Measurements from ENCODE around the gene SF3B4.

SF3B4 gene

DNA sequence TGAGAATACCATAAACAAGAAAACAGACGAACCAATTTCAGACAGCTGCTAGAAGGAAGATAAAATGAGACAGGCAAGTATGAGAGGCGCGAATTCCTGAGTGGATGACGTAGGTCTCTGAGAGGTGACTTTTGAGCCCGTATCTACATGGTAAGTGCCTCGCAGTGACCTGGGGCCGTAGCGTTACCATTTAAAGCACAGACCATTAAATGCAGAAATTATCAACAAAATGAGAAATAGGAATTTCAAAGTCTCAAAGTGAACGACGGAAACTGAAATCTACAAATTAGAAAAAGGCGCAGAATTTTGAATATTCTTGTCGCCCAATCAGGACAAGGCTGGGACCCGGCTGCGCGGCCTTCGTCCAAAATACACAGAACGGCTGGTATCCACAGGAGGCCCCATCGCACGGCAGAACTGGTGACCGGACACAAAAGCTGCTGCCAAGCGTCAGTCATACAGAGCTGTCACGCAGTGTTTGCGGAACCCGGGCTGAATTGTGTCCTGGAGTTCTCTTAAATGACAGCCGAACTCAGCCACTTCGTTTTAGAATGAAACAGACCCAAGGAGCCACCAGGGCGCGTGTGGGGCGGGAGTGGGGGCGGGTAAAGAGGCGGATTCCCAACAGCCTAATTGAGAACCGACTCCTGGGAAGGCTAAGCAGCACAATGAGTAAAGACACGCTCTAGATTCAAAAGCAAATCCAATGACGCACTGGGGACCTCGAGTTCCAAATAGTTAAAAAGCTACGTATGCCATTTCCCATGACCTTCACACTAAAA is 42.1 kb downstream of the SF3B4 start:
- TF ChIP-seq, protein P1, sequence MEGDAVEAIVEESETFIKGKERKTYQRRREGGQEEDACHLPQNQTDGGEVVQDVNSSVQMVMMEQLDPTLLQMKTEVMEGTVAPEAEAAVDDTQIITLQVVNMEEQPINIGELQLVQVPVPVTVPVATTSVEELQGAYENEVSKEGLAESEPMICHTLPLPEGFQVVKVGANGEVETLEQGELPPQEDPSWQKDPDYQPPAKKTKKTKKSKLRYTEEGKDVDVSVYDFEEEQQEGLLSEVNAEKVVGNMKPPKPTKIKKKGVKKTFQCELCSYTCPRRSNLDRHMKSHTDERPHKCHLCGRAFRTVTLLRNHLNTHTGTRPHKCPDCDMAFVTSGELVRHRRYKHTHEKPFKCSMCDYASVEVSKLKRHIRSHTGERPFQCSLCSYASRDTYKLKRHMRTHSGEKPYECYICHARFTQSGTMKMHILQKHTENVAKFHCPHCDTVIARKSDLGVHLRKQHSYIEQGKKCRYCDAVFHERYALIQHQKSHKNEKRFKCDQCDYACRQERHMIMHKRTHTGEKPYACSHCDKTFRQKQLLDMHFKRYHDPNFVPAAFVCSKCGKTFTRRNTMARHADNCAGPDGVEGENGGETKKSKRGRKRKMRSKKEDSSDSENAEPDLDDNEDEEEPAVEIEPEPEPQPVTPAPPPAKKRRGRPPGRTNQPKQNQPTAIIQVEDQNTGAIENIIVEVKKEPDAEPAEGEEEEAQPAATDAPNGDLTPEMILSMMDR (IDR thresholded peaks at IDR 0.05; ENCODE audit: low read depth, low read length) = no peak
- DNase-seq (ENCODE audit: low read depth in 2 of 2) = peak; percentile 84 to 92
- H3K4me3 ChIP-seq (replicated peaks in 1 of 2; ENCODE audit: low read depth in 2 of 2, low read length in 2 of 2) = peak overlapping the region; percentile 66 to 71

DNA sequence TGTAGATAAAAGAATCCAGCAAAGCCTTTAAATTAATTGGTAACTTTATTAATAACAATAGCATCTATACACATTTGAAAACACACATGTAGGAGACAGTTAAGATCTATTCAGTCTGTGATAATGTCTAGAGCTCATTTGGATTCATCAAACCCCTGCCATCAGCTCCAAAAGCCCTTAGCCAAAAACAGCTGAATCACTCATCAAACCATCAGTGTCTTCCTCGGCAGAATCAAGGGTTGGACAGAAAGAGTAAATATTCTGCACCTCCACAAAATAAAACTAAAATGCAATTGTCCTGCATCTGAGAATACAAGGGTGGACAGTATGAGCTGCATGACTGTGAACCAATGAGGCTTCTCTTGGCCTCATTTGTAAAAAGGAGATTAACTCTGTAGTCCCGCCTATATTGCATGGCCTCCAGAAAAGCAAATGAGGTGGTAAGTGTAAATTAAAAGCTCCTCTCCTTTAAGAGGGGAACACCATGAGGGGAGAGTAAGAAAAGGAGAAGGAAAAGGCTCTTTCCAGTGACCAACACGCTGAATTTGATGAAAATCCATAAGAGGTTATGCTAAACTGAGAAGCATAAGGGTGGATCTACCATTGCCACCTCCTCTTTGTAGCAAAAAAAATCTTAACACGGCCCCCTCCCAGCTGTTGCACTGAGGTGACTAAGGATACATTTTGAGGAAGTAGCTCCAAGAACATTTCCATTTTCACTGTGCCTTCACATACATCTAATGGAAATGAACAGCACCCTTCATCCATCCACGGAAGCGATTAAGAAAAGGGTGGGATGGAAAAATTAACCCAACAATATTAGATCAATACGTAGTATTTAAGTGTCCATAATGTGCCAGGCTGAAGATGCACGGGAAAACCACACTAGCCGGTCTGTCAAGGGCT is 42.9 kb downstream of the SF3B4 start:
- DNase-seq (ENCODE audit: low read depth in 2 of 2) = peak; percentile 33 to 51
- peak overlapping the region; percentile 66 to 71 for H3K4me3 ChIP-seq (replicated peaks in 1 of 2; ENCODE audit: low read depth in 2 of 2, low read length in 2 of 2)
- TF ChIP-seq, protein P1 (IDR thresholded peaks at IDR 0.05; ENCODE audit: low read depth, low read length) = no peak

DNA sequence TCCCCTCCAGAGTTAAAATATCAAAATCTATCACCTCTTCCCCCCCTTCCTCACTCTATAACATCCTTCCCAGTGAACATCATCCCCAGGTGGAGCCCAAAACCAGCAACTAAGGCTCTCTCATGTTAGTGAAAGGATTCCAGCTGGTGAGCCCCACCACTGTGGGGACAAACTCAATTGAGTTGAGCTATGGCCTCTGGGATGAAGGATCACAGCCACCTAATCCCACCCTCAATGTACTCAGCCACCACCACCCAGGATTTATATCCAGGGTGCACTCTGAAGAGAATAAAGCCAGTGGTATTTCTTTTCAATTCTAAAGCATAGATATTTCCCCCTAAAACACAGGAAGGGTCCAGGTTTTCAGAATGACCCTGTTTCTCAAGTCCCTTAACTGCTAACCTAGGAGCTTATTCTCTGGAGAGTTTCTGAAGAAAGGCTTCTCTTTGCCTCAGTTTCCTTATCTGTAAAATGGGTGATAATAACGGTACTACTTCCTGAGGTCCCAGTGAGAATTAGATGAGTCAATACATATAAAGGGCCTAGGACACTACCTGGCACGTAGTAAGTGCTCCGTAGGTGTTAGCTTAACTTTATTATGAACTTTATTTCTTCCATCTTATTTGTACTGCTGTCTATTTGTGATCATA is 43.9 kb downstream of the SF3B4 start:
- TF ChIP-seq, protein P1 (IDR thresholded peaks at IDR 0.05; ENCODE audit: low read depth, low read length) = no peak
- no peak overlapping the region for H3K4me3 ChIP-seq (replicated peaks in 1 of 2; ENCODE audit: low read depth in 2 of 2, low read length in 2 of 2)

DNA sequence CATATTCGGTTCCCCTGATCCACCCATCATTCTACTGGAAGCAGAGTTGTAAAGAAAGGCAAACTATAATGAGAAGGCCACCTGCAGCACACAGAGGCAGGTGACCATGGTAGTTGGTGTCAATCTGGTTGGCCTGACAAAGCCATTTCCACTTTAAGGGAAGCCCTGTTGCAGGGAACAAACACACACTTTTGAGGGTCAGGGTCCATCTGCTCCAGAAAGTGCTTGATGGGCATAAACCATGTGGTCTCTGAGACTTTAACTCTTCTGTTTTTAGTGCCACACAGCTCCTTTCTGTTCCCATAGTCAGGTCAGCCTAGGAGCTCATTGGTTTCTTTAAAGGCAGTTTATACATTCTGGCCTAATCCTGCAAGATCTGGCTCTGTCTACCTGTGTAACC is 45.7 kb downstream of the SF3B4 start:
- TF ChIP-seq, protein P1 (IDR thresholded peaks at IDR 0.05; ENCODE audit: low read depth, low read length) = no peak
- no peak for DNase-seq (ENCODE audit: low read depth in 2 of 2)
- no peak overlapping the region for H3K4me3 ChIP-seq (replicated peaks in 1 of 2; ENCODE audit: low read depth in 2 of 2, low read length in 2 of 2)

More for the DNA sequence above, 43.9 kb downstream of the SF3B4 start:
- DNase-seq (ENCODE audit: low read depth in 2 of 2) = no peak

DNA sequence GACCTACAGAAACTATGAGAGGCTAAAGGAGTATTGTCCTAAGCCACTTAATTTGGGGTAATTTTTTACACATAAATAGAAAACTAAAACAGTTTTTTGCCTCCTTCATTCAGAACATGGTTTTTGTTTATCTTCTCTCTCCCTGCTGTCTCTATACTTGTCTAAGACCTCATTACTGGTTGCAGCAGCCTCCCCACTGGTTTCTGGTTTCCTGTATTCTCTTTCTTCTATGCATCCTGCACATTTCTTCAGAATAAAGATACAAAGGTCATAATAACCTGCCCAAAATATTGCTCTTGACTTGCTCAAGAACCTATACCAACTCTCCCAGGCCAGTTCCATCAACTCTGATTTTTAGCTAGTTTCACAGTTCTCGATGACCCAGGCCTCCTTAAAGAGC is 48.0 kb downstream of the SF3B4 start:
- TF ChIP-seq, protein P1 (IDR thresholded peaks at IDR 0.05; ENCODE audit: low read depth, low read length) = no peak
- H3K4me3 ChIP-seq (replicated peaks in 1 of 2; ENCODE audit: low read depth in 2 of 2, low read length in 2 of 2) = no peak overlapping the region
- DNase-seq (ENCODE audit: low read depth in 2 of 2) = no peak

DNA sequence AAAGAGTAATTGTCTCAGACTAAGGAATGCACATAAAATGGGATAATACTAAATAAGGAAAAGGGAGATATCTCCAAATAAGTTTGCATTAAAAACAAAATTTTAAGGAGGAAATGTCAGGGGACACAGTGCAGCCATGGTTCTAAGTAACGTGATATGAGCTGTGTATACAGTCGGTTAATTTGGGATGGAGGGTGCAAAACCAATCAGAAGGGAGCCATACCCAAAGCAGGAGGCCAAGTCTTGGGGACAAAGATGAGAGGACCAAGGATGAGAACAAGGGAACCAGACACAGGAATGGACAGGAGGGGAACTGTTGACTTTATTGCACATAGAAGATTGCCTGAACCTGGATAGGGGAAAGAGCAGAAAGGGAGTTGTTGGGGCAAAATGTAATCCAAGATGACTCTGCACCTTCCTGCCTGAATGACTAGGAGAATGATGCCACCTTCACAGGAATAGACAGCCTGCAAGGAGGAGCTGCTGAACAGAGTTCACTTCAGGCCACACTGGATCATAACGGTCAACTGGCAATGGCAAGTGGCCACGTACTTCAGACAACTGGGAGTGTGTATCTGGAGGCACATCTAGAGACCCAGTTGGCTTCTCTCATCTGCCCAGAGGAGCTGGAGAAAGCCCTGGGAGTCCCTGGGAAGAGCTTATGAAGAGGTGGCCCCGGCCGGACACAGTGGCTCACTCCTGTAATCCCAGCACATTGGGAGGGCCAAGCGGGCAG is 50.2 kb downstream of the SF3B4 start:
- no peak overlapping the region for H3K4me3 ChIP-seq (replicated peaks in 1 of 2; ENCODE audit: low read depth in 2 of 2, low read length in 2 of 2)
- no peak for DNase-seq (ENCODE audit: low read depth in 2 of 2)
- TF ChIP-seq, protein P1 (IDR thresholded peaks at IDR 0.05; ENCODE audit: low read depth, low read length) = no peak

All from cardiac fibroblast (primary cell).